ENCODE measurements around the gene C1QTNF2. TPM values are rescaled to one million over a fixed set of nuclear protein-coding genes. Genes with fewer than 3 reads are reported as not detected.

Gene C1QTNF2
- total and polyA plus RNA-seq, 8 donors, result 0.09 to 0.41 (median 0.24) TPM; not detected in 2

GRCh38 chr5:160367261-160367660, 3.2 kb downstream of the C1QTNF2 start:
- TF ChIP-seq CTCF (IDR thresholded peaks at IDR 0.05), result no peak
- ATAC-seq, result no peak
- intact Hi-C loops (cut with DNase I), result no loop called here
- Histone ChIP-seq H3K27me3 (peaks cover 0 to 3% (median 0%) of the 10 kb centered on the region in 4 donors), H3K4me1 (peaks cover 0 to 5% (median 0%) of the 10 kb centered on the region in 3 donors), H3K27ac (no peak overlapping the region), H3K9me3 (no peaks in the 10 kb centered on the region), H3K36me3 (no peaks in the 10 kb centered on the region), H3K4me3 (no peak overlapping the region)
- WGBS, 2 donors, result 60 to 81% methylated on average over 2 of the region's 2 CpGs
- FAIRE-seq, result no peak
- no peak for DNase-seq

GRCh38 chr5:160366230-160366629, 4.2 kb downstream of the C1QTNF2 start:
- Histone ChIP-seq H3K4me3 (no peak overlapping the region), H3K36me3 (no peaks in the 10 kb centered on the region), H3K9me3 (no peaks in the 10 kb centered on the region), H3K4me1 (peaks cover 0 to 5% (median 0%) of the 10 kb centered on the region in 3 donors), H3K27me3 (peaks cover 0 to 3% (median 0%) of the 10 kb centered on the region in 4 donors), H3K27ac (no peak overlapping the region)
- TF ChIP-seq CTCF (IDR thresholded peaks at IDR 0.05), result no peak
- intact Hi-C loops (cut with DNase I), result no loop called here
- FAIRE-seq, result no peak
- WGBS, 2 donors, result 85 to 91% methylated on average over 2 of the region's 2 CpGs
- no peak for ATAC-seq
- no peak for DNase-seq

DNA sequence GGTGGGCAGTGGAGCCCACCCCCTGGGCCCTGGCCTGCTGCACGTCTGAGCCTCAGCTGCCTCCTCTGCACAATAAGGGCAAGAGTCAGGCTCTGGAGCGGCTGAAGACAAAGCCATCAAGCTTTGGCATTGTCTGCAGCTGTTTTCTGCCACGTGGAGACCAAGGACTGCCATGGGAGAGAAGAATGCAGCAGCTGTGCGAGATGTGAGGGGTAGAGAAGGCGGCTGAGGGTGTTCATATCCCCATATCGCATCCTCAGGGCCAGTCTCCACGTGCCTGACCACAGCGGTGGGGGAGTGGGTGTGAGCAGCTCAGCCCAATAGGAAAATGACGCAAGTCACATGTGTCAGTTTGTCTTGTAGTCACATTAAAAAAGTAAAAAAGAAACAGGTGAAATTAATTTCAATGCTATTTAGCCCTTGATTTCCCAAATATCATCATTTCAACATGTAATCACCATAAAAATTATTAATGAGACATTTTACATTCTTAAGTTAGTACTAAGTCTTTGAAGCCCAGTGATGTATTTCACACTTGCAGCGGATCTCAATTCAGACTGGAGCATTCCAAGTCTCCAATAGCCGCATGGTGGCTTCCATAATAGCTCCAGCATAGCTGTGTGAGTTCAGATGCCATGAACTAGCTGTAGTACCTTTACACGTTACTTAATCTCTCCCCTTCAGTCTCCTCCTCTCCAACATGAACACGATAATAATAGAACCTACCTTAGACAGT, 6.6 kb downstream of the C1QTNF2 start:
- no peak for FAIRE-seq
- no peaks in the 10 kb centered on the region for H3K9me3 ChIP-seq
- H3K27me3 ChIP-seq, result peaks cover 0 to 3% (median 0%) of the 10 kb centered on the region in 4 donors
- H3K36me3 ChIP-seq, result no peaks in the 10 kb centered on the region
- no peak for TF ChIP-seq CTCF (IDR thresholded peaks at IDR 0.05)
- 73 to 74% methylated on average over 13 of the region's 13 CpGs for WGBS, 2 donors
- H3K4me1 ChIP-seq, result no peaks in the 10 kb centered on the region
- intact Hi-C loops (cut with DNase I), result no loop called here
- no peak for DNase-seq
- H3K27ac ChIP-seq, result no peak overlapping the region
- no peak overlapping the region for H3K4me3 ChIP-seq
- ATAC-seq, result no peak

GRCh38 chr5:160363211-160363610, 7.2 kb downstream of the C1QTNF2 start:
- H3K27ac ChIP-seq, result no peak overlapping the region
- intact Hi-C loops (cut with DNase I), result no loop called here
- no peak for DNase-seq
- no peak for TF ChIP-seq CTCF (IDR thresholded peaks at IDR 0.05)
- no peaks in the 10 kb centered on the region for H3K9me3 ChIP-seq
- no peaks in the 10 kb centered on the region for H3K36me3 ChIP-seq
- WGBS, 2 donors, result 76 to 79% methylated on average over 3 of the region's 3 CpGs
- no peak for ATAC-seq
- H3K4me1 ChIP-seq, result no peaks in the 10 kb centered on the region
- H3K27me3 ChIP-seq, result no peaks in the 10 kb centered on the region
- H3K4me3 ChIP-seq, result no peak overlapping the region
- no peak for FAIRE-seq

GRCh38 chr5:160361624-160362228, 8.7 kb downstream of the C1QTNF2 start:
- DNase-seq, result no peak
- H3K4me3 ChIP-seq, result no peak overlapping the region
- intact Hi-C loops (cut with DNase I), result no loop called here
- H3K36me3 ChIP-seq, result no peaks in the 10 kb centered on the region
- 76 to 77% methylated on average over 9 of the region's 9 CpGs for WGBS, 2 donors
- no peaks in the 10 kb centered on the region for H3K9me3 ChIP-seq
- TF ChIP-seq CTCF (IDR thresholded peaks at IDR 0.05), result no peak
- no peak for ATAC-seq
- FAIRE-seq, result no peak
- H3K4me1 ChIP-seq, result no peaks in the 10 kb centered on the region
- H3K27me3 ChIP-seq, result no peaks in the 10 kb centered on the region
- H3K27ac ChIP-seq, result no peak overlapping the region
